T-helper 1 cell treated with Interleukin-12 subunit alpha and Interleukin-12 subunit beta and Interleukin-4 antibody, amounts not matched to agents 30 μg/mL and 1 μg/mL, for 36 hours (primary cell): ENCODE results near the gene PDCD6IP.

Experiments
- H3K27ac Mint-ChIP-seq: one replicate; pipeline ENCODE4 v1.8.0; 2021; ENCODE audit warnings: mild to moderate bottlenecking, mixed read lengths
- H3K27me3 Mint-ChIP-seq: one replicate; pipeline ENCODE4 v1.8.0; 2021; ENCODE audit warnings: low read depth, mixed read lengths
- H3K36me3 Mint-ChIP-seq: one replicate; pipeline ENCODE4 v1.8.0; 2021; ENCODE audit warnings: low read depth, mixed read lengths
- H3K4me1 Mint-ChIP-seq: one replicate; pipeline ENCODE4 v1.8.0; 2021; ENCODE audit warnings: low read depth, mixed read lengths
- H3K4me3 Mint-ChIP-seq: one replicate; pipeline ENCODE4 v1.8.0; 2021; ENCODE audit warnings: mild to moderate bottlenecking, moderate library complexity, mixed read lengths
- H3K9me3 Mint-ChIP-seq: one replicate; pipeline ENCODE4 v1.8.0; 2021; ENCODE audit warnings: mixed read lengths

The PDCD6IP gene

DNA sequence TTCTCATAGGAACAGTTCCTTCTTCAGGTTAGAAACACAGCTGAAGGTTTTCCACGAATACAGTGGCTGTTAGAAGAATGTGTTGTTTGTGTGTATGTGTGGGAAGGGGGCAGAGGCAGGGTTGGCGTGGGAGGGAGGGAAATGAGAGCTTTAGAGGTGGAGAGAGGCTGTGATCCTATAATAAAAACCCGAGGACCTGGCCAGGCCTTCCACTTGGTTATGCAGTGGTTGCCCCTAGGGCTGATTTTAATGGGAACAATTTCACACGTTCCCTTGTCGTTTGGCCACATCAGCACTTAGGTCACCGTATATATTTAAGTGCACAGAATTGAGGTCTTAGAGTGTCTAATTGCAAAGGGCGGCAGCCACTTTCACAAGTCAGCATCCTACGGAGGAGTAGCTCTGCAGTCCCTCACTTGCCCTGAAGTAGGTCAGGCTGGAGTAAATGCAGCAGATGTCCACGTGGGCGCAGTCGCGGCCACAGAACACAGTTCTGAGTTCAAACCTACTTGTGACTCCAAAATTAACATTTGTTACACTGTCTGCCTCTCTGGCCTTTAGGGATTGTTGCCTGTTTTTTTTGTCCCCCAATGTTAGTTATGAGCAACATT, 85.6 kb downstream of the PDCD6IP start:
- H3K27me3 Mint-ChIP-seq, result no peaks in the 10 kb centered on the region
- no peaks in the 10 kb centered on the region for H3K36me3 Mint-ChIP-seq
- H3K4me1 Mint-ChIP-seq, result peaks cover 3% of the 10 kb centered on the region
- H3K27ac Mint-ChIP-seq, result no peak overlapping the region
- no peaks in the 10 kb centered on the region for H3K9me3 Mint-ChIP-seq
- H3K4me3 Mint-ChIP-seq, result no peak overlapping the region

DNA sequence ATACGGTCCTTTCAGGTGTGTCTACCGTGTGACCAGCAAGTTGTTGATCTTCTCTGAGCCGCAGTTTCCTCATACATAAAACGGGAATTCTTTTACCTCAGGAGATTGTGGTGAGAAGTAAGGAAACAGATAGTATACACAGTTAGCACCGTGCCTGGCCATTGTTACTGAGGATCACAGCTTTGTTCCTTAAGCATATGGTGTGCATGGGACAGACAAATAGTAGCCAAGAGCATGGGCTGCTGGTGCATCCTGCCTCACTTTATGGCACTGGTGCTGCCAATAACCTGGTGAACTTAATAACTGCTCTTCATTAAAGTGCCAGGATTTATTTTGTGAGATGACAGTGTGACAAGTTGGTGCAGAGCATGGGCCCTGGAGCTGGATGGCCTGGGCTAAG, 86.3 kb downstream of the PDCD6IP start:
- H3K4me3 Mint-ChIP-seq, result no peak overlapping the region
- no peaks in the 10 kb centered on the region for H3K27me3 Mint-ChIP-seq
- H3K9me3 Mint-ChIP-seq, result no peaks in the 10 kb centered on the region
- no peaks in the 10 kb centered on the region for H3K36me3 Mint-ChIP-seq
- peaks cover 3% of the 10 kb centered on the region for H3K4me1 Mint-ChIP-seq
- no peak overlapping the region for H3K27ac Mint-ChIP-seq

- no peaks in the 10 kb centered on the region for H3K27me3 Mint-ChIP-seq
- H3K36me3 Mint-ChIP-seq, result no peaks in the 10 kb centered on the region
- H3K4me3 Mint-ChIP-seq, result no peak overlapping the region
- H3K9me3 Mint-ChIP-seq, result no peaks in the 10 kb centered on the region
- H3K4me1 Mint-ChIP-seq, result peaks cover 3% of the 10 kb centered on the region
- H3K27ac Mint-ChIP-seq, result no peak overlapping the region
Observed at GRCh38 chr3:33885496-33885895, 87.1 kb downstream of the PDCD6IP start.

DNA sequence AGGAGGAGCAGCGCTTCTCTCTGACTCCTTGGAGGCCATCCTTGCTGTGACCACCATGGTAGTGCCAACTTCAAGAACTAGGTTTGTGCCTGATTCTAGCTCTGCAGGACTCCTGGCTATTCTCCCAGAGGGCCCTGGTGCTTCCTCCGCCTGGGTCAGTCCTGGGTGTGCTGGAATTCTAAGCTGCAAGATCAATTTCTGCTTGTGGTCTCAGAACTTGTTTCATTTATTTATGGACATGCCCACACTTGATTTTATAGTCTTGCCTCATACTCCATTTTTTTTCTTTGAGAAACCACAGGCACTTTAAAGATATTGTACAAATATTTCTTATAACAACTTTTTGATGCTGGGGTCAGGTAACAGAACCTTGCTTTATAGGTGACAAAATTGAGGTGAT, 87.6 kb downstream of the PDCD6IP start:
- Mint-ChIP-seq H3K27ac (no peak overlapping the region), H3K27me3 (no peaks in the 10 kb centered on the region), H3K4me3 (no peak overlapping the region), H3K36me3 (no peaks in the 10 kb centered on the region), H3K4me1 (peaks cover 3% of the 10 kb centered on the region), H3K9me3 (no peaks in the 10 kb centered on the region)

DNA sequence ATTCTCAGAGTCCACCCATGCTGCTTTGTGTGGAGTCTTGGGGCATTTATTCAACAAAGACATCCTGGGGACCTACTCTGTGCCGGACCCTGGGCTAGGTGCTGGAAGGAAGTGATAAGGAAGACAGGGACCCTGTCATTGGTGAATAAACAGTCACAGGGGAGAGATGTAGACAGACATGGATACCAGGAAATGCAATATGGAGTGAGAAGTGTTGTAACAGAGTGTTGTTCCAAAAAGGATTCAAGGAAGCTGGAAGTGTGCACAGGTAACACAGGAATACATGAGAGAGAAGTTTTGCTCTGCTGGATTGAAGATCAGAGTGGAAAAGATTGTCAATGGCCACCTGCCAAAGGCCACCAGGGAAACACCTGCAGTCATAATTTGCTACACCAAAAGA, 89.0 kb downstream of the PDCD6IP start:
- H3K27me3 Mint-ChIP-seq, result no peaks in the 10 kb centered on the region
- peaks cover 3% of the 10 kb centered on the region for H3K4me1 Mint-ChIP-seq
- no peaks in the 10 kb centered on the region for H3K9me3 Mint-ChIP-seq
- H3K36me3 Mint-ChIP-seq, result no peaks in the 10 kb centered on the region
- no peak overlapping the region for H3K27ac Mint-ChIP-seq
- H3K4me3 Mint-ChIP-seq, result no peak overlapping the region

- Mint-ChIP-seq H3K27ac (no peak overlapping the region), H3K4me3 (no peak overlapping the region), H3K36me3 (no peaks in the 10 kb centered on the region), H3K4me1 (no peaks in the 10 kb centered on the region), H3K9me3 (no peaks in the 10 kb centered on the region), H3K27me3 (no peaks in the 10 kb centered on the region)
Observed at GRCh38 chr3:33889394-33890039, 91.1 kb downstream of the PDCD6IP start.

GRCh38 chr3:33892655-33893054, 94.2 kb downstream of the PDCD6IP start:
- H3K27ac Mint-ChIP-seq, result no peak overlapping the region
- H3K4me3 Mint-ChIP-seq, result no peak overlapping the region
- no peaks in the 10 kb centered on the region for H3K4me1 Mint-ChIP-seq
- peaks cover 4% of the 10 kb centered on the region for H3K27me3 Mint-ChIP-seq
- no peaks in the 10 kb centered on the region for H3K36me3 Mint-ChIP-seq
- H3K9me3 Mint-ChIP-seq, result no peaks in the 10 kb centered on the region

DNA sequence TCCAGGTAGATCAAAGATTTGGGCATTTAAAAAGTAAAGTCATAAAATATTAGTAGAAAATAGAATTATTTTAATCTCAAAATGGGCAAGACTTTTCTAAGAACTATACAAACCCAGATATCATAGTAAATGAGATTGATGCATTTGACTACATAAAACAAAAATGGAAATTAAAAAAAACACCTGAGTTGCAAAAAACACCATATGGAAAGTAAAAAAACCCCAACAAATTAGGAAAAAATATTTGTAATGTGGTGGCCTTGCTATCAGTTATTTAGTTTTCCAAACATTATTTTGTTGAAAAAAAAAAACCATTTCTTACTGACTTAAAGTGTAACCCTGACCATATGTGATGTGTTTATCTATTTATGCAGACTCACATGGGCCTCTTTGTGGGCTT, 97.2 kb downstream of the PDCD6IP start:
- Mint-ChIP-seq H3K36me3 (no peaks in the 10 kb centered on the region), H3K9me3 (no peaks in the 10 kb centered on the region), H3K27me3 (peaks cover 4% of the 10 kb centered on the region), H3K27ac (no peak overlapping the region), H3K4me3 (no peak overlapping the region), H3K4me1 (no peaks in the 10 kb centered on the region)

DNA sequence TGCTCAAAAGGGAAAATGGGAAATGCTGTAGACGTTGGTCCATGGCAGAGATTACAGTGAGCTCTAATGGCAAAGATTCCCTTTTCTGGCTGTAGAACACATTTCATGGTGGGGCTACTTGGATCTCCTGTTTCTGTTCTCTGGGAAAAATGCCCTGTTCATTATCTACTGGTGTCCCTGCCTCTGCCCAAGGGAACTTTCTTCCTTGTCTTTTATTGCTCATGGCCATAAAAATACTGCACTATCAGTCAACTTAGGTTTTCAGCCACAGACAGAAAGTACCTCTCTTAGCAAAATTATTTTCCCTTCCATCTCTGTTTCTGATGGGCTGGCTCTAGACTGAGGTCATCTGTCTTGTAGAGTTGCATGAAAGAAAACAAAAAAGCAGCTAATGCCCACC, 98.9 kb downstream of the PDCD6IP start:
- Mint-ChIP-seq H3K27ac (no peak overlapping the region), H3K9me3 (no peaks in the 10 kb centered on the region), H3K27me3 (peaks cover 4% of the 10 kb centered on the region), H3K36me3 (no peaks in the 10 kb centered on the region), H3K4me1 (no peaks in the 10 kb centered on the region), H3K4me3 (no peak overlapping the region)

DNA sequence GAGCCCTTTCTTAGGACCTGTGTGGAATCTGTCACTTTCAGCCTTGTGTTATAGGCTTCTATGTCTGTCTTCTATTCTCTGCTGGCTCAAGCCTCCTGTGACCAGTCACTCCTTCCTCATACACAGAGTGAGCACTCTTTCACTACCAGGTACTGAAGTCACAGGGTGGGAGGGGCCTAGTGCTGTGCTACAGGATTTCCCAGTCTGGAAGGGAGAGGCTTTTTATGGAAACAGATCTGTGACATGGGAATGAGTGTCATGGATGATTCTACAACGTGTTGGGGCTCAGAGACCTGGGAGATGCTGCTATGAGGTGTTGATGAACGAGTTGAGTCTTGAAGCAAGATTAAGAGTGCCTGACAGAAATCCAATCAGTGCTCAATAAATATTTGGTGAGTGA, 100.5 kb downstream of the PDCD6IP start:
- Mint-ChIP-seq H3K9me3 (no peaks in the 10 kb centered on the region), H3K36me3 (no peaks in the 10 kb centered on the region), H3K27ac (no peak overlapping the region), H3K4me3 (no peak overlapping the region), H3K4me1 (no peaks in the 10 kb centered on the region), H3K27me3 (peaks cover 4% of the 10 kb centered on the region)

DNA sequence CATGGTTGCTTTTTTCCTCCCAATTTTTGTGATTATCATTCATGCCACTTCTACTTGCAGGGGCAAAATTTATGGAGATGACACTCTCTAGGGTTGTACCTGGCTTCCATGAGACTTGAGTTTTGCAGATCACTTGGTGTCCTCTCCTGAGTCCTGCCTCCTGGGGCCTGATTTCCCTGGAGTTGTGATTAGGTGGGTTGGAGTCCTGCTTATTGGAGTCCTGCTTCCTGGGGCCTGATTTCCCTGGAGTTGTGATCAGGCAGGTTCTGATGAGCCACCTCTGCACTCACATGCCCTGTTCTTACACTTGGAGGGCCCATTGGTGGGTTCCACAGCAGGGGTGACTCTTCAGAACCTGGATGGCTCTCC, 102.0 kb downstream of the PDCD6IP start:
- Mint-ChIP-seq H3K36me3 (no peaks in the 10 kb centered on the region), H3K9me3 (no peaks in the 10 kb centered on the region), H3K27me3 (no peaks in the 10 kb centered on the region), H3K27ac (no peak overlapping the region), H3K4me3 (no peak overlapping the region), H3K4me1 (no peaks in the 10 kb centered on the region)

GRCh38 chr3:33900809-33901505, 102.5 kb downstream of the PDCD6IP start:
- H3K27ac Mint-ChIP-seq, result no peak overlapping the region
- no peak overlapping the region for H3K4me3 Mint-ChIP-seq
- H3K9me3 Mint-ChIP-seq, result no peaks in the 10 kb centered on the region
- H3K4me1 Mint-ChIP-seq, result no peaks in the 10 kb centered on the region
- H3K27me3 Mint-ChIP-seq, result no peaks in the 10 kb centered on the region
- no peaks in the 10 kb centered on the region for H3K36me3 Mint-ChIP-seq

- Mint-ChIP-seq H3K9me3 (no peaks in the 10 kb centered on the region), H3K4me1 (no peaks in the 10 kb centered on the region), H3K27me3 (no peaks in the 10 kb centered on the region), H3K27ac (no peak overlapping the region), H3K4me3 (no peak overlapping the region), H3K36me3 (no peaks in the 10 kb centered on the region)
Observed at GRCh38 chr3:33901862-33902563, 103.6 kb downstream of the PDCD6IP start.

- no peaks in the 10 kb centered on the region for H3K36me3 Mint-ChIP-seq
- H3K4me3 Mint-ChIP-seq, result no peak overlapping the region
- H3K27me3 Mint-ChIP-seq, result no peaks in the 10 kb centered on the region
- H3K9me3 Mint-ChIP-seq, result no peaks in the 10 kb centered on the region
- no peaks in the 10 kb centered on the region for H3K4me1 Mint-ChIP-seq
- no peak overlapping the region for H3K27ac Mint-ChIP-seq
Observed at GRCh38 chr3:33904730-33905129, 106.3 kb downstream of the PDCD6IP start.
